GM23338 (cell line): ENCODE data around the gene ZYX.

ENCODE experiments used
- CREB1 ChIP-seq: fragments of 250-450 bp; sonication (Bioruptor Pico); IDR thresholded peaks from 2 replicates; pipeline ENCODE4 v1.5.0; 2020; ENCODE audit warnings: low read depth, mild to moderate bottlenecking, moderate library complexity
- ETS1 ChIP-seq: IDR thresholded peaks from 2 replicates; pipeline ENCODE4 v1.6.1; 2016; ENCODE audit warnings: antibody characterized with exemption
- EZH2 ChIP-seq: fragments of 200-600 bp; sonication (generic); IDR thresholded peaks from one replicate; pipeline ENCODE4 v1.8.0; 2017; ENCODE audit warnings: antibody characterized with exemption, mild to moderate bottlenecking, low read depth; ENCODE audit not compliant: unreplicated experiment
- NANOG ChIP-seq: IDR thresholded peaks from 2 replicates; pipeline ENCODE4 v1.6.1; 2016; ENCODE audit warnings: antibody characterized with exemption, borderline replicate concordance
- POLR2AphosphoS5 ChIP-seq: IDR thresholded peaks from 2 replicates; pipeline ENCODE4 v1.6.1; 2016; ENCODE audit warnings: antibody characterized with exemption, low read depth
- ZNF114 ChIP-seq: fragments of 250-450 bp; sonication (Bioruptor Pico); IDR thresholded peaks from 2 replicates; pipeline ENCODE4 v1.5.0; 2020; ENCODE audit warnings: mild to moderate bottlenecking, moderate library complexity
- TF ChIP-seq, protein P1 (sequence below), 2 experiments: fragments of 200-600 bp in 1 of 2; sonication (generic) in 1 of 2; conservative IDR thresholded peaks; 2 replicates each; pipeline versions ENCODE4 v1.5.1 to v1.6.1; 2016 to 2017; ENCODE audit warnings: antibody characterized with exemption in 2 of 2, low read depth in 2 of 2, mild to moderate bottlenecking in 2 of 2, moderate library complexity in 1 of 2
- TF ChIP-seq, protein P2 (sequence below): IDR thresholded peaks from one replicate; pipeline ENCODE4 v1.6.1; 2018; ENCODE audit warnings: antibody characterized with exemption; ENCODE audit not compliant: unreplicated experiment

DNA sequence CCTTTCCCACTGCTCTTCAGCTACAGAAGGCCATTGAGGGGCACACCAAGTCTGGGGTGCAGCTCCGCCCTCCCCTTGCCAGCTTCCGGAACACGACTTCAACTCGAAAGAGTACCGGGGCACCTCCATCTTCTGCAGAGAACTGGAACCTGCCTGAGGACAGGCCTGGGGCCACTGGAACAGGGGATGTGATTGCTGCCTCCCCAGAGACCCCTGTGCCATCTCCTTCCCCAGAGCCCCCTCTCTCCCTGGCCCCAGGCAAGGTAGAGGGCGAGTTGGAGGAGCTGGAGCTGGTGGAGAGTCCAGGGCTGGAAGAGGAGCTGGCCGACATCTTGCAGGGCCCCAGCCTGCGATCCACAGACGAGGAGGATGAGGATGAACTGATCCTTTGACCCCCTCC lies 29.6 kb upstream of the ZYX start:
- TF ChIP-seq, protein P1, sequence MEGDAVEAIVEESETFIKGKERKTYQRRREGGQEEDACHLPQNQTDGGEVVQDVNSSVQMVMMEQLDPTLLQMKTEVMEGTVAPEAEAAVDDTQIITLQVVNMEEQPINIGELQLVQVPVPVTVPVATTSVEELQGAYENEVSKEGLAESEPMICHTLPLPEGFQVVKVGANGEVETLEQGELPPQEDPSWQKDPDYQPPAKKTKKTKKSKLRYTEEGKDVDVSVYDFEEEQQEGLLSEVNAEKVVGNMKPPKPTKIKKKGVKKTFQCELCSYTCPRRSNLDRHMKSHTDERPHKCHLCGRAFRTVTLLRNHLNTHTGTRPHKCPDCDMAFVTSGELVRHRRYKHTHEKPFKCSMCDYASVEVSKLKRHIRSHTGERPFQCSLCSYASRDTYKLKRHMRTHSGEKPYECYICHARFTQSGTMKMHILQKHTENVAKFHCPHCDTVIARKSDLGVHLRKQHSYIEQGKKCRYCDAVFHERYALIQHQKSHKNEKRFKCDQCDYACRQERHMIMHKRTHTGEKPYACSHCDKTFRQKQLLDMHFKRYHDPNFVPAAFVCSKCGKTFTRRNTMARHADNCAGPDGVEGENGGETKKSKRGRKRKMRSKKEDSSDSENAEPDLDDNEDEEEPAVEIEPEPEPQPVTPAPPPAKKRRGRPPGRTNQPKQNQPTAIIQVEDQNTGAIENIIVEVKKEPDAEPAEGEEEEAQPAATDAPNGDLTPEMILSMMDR (conservative IDR thresholded peaks at IDR 0.05; ENCODE audit: low read depth in 2 of 2): no peak
- TF ChIP-seq EZH2 (no peak), ETS1 (no peak), NANOG (no peak), ZNF114 (CRISPR knock-in tag) (no peak), POLR2AphosphoS5 (no peak), CREB1 (CRISPR knock-in tag) (no peak)
- TF ChIP-seq, protein P2, sequence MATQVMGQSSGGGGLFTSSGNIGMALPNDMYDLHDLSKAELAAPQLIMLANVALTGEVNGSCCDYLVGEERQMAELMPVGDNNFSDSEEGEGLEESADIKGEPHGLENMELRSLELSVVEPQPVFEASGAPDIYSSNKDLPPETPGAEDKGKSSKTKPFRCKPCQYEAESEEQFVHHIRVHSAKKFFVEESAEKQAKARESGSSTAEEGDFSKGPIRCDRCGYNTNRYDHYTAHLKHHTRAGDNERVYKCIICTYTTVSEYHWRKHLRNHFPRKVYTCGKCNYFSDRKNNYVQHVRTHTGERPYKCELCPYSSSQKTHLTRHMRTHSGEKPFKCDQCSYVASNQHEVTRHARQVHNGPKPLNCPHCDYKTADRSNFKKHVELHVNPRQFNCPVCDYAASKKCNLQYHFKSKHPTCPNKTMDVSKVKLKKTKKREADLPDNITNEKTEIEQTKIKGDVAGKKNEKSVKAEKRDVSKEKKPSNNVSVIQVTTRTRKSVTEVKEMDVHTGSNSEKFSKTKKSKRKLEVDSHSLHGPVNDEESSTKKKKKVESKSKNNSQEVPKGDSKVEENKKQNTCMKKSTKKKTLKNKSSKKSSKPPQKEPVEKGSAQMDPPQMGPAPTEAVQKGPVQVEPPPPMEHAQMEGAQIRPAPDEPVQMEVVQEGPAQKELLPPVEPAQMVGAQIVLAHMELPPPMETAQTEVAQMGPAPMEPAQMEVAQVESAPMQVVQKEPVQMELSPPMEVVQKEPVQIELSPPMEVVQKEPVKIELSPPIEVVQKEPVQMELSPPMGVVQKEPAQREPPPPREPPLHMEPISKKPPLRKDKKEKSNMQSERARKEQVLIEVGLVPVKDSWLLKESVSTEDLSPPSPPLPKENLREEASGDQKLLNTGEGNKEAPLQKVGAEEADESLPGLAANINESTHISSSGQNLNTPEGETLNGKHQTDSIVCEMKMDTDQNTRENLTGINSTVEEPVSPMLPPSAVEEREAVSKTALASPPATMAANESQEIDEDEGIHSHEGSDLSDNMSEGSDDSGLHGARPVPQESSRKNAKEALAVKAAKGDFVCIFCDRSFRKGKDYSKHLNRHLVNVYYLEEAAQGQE: no peak
